ENCODE results near the gene APOM.

The APOM gene

DNA sequence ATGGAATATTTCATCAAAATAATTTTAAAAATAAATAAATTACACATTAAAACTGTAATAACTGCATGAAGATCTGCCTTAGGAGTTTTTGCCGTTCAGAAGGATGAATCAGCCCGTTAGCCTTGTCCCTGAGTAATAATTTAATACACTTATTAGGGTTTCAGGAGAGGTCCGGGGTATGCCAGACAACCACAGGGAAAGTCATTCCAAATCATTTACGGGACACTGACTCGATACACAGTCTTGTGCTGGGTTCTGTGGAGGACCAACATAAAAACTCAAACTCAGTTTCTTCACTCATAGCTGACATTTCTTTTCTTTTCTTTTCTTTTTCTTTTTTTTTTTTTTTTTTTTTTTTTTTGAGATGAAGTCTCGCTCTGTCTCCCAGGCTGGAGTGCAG lies 50.2 kb downstream of the APOM start:
- no peak for DNase-seq (ENCODE audit: low spot score)

DNA sequence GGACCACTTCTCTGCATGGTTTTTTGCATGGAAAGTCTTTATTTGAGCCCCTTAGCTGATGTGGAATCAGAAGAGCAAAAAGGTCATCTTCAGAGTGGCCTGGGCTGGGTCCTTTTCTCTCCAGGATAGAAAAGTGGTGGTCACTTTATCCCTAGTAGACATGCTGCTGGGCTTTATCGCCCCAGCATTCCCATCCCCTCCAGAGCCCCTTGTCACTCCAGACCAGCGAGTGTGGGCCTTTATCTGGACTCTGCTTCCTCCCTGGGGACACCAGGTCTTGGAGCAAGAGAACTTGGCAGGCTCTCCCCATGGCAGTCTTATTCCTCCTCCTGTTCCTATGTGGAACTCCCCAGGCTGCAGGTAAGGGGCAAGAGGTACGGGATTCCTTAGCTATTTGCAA lies 50.9 kb downstream of the APOM start, which contains the start of gene LY6G6F:
Gene LY6G6F (plus strand): TSS at position 268 of the 400 bp plus-strand sequence. CDS start 41 bp downstream, at position 309.
- no peak for DNase-seq (ENCODE audit: low spot score)

DNA sequence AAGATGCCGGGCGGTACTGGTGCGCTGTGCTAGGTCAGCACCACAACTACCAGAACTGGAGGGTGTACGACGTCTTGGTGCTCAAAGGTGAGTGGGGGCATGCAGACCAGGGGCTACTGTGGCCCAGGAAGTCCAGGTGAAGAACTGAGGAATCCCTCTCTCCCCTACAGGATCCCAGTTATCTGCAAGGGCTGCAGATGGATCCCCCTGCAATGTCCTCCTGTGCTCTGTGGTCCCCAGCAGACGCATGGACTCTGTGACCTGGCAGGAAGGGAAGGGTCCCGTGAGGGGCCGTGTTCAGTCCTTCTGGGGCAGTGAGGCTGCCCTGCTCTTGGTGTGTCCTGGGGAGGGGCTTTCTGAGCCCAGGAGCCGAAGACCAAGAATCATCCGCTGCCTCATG lies 52.0 kb downstream of the APOM start:
- DNase-seq (ENCODE audit: low spot score): no peak

Data from NAMALWA (cell line).